HepG2 (cell line): ENCODE measurements around the gene CIITA. TPM values are rescaled to one million over a fixed set of nuclear protein-coding genes. Genes with fewer than 3 reads are reported as not detected.

ENCODE experiments used
- FIP1L1 ChIP-seq: fragments of 200-400 bp; formaldehyde crosslinking; IDR thresholded peaks from 2 replicates; pipeline ENCODE4 v1.6.1; 2018; ENCODE audit warnings: low read depth, mild to moderate bottlenecking, low read length, moderate library complexity, borderline replicate concordance; ENCODE audit not compliant: insufficient read depth
- MEF2D ChIP-seq: sonication (generic); formaldehyde crosslinking; IDR thresholded peaks from 2 replicates; pipeline ENCODE4 v1.5.1; 2020; ENCODE audit warnings: mild to moderate bottlenecking, missing genetic modification reagents
- NFATC3 ChIP-seq: sonication (generic); formaldehyde crosslinking; IDR thresholded peaks from 2 replicates; pipeline ENCODE4 v1.5.1; 2020; ENCODE audit warnings: mild to moderate bottlenecking, missing genetic modification reagents
- NFYB ChIP-seq: sonication (generic); formaldehyde crosslinking; IDR thresholded peaks from 2 replicates; pipeline ENCODE4 v1.4.0; 2020; ENCODE audit warnings: missing genetic modification reagents
- PHF20 ChIP-seq: sonication (generic); formaldehyde crosslinking; IDR thresholded peaks from 2 replicates; pipeline ENCODE4 v1.5.0; 2020; ENCODE audit warnings: mild to moderate bottlenecking, missing genetic modification reagents
- POLR2G ChIP-seq: fragments of 200-400 bp; formaldehyde crosslinking; IDR thresholded peaks from 2 replicates; pipeline ENCODE4 v1.6.1; 2018; ENCODE audit warnings: mild to moderate bottlenecking, low read depth, low read length, moderate library complexity
- RARG ChIP-seq: sonication (generic); formaldehyde crosslinking; IDR thresholded peaks from 2 replicates; pipeline ENCODE4 v1.4.0; 2020; ENCODE audit warnings: low read depth, mild to moderate bottlenecking, missing genetic modification reagents
- SNAI1 ChIP-seq: sonication (generic); formaldehyde crosslinking; IDR thresholded peaks from 2 replicates; pipeline ENCODE4 v1.5.0; 2020; ENCODE audit warnings: mild to moderate bottlenecking, missing genetic modification reagents, borderline replicate concordance
- TAF1 ChIP-seq: sonication (generic); formaldehyde crosslinking; IDR thresholded peaks from 2 replicates; pipeline ENCODE4 v1.4.0; 2020; ENCODE audit warnings: missing genetic modification reagents
- TOPORS ChIP-seq: sonication (generic); formaldehyde crosslinking; IDR thresholded peaks from 2 replicates; pipeline ENCODE4 v1.8.0; 2023; ENCODE audit warnings: mild to moderate bottlenecking, missing genetic modification reagents
- ZC3H4 ChIP-seq: sonication (generic); formaldehyde crosslinking; IDR thresholded peaks from 2 replicates; pipeline ENCODE4 v1.4.0; 2020; ENCODE audit warnings: missing genetic modification reagents, borderline replicate concordance
- ZNF317 ChIP-seq: sonication (generic); formaldehyde crosslinking; IDR thresholded peaks from 2 replicates; pipeline ENCODE4 v1.5.0; 2020; ENCODE audit warnings: mild to moderate bottlenecking, missing genetic modification reagents
- ZNF333 ChIP-seq: sonication (generic); formaldehyde crosslinking; IDR thresholded peaks from 2 replicates; pipeline ENCODE4 v1.4.0; 2020; ENCODE audit warnings: mild to moderate bottlenecking, missing genetic modification reagents, borderline replicate concordance
- ZNF44 ChIP-seq: sonication (generic); formaldehyde crosslinking; IDR thresholded peaks from 2 replicates; pipeline ENCODE4 v1.5.1; 2020; ENCODE audit warnings: mild to moderate bottlenecking, missing genetic modification reagents
- ZNF496 ChIP-seq: sonication (generic); formaldehyde crosslinking; IDR thresholded peaks from 2 replicates; pipeline ENCODE4 v1.8.1; 2023; ENCODE audit warnings: mild to moderate bottlenecking, moderate library complexity, missing genetic modification reagents; ENCODE audit not compliant: insufficient replicate concordance
- ZSCAN30 ChIP-seq: sonication (generic); formaldehyde crosslinking; IDR thresholded peaks from 2 replicates; pipeline ENCODE4 v1.5.0; 2020; ENCODE audit warnings: mild to moderate bottlenecking, missing genetic modification reagents
- polyA plus RNA-seq, 8 experiments: library from polyadenylated mRNA; depleted of rRNA in 3 of 8; stranded (reverse) in 7 of 8; unstranded in 1 of 8; fragments of >200 nt; fragmentation: Illumina TruSeq in 4 of 8; extraction: Trizol in 4 of 8; gene quantifications; 2 replicates each; pipeline versions ENCODE4 v1.2.1 to v1.2.3, GENCODE V29; 2011 to 2016; ENCODE audit warnings: low read depth in 4 of 8, missing spikeins in 1 of 8, mixed read lengths in 1 of 8; ENCODE audit not compliant: insufficient read depth in 1 of 8
- total RNA-seq, 5 experiments: library from RNA; depleted of rRNA; stranded (reverse); fragments of >200 nt; fragmentation: Illumina TruSeq; extraction: Trizol; gene quantifications; 2 replicates each; pipeline ENCODE4 v1.2.3, GENCODE V29; 2016; ENCODE audit warnings: low read depth in 1 of 5
- TF ChIP-seq, protein P1 (sequence below): sonication (generic); formaldehyde crosslinking; IDR thresholded peaks from 2 replicates; pipeline ENCODE4 v1.4.0; 2020; ENCODE audit warnings: missing genetic modification reagents, borderline replicate concordance
- TF ChIP-seq, protein P2 (sequence below): sonication (generic); formaldehyde crosslinking; IDR thresholded peaks from 2 replicates; pipeline ENCODE4 v1.4.0; 2020; ENCODE audit warnings: missing genetic modification reagents
- TF ChIP-seq, protein P3 (sequence below): sonication (generic); formaldehyde crosslinking; IDR thresholded peaks from 2 replicates; pipeline ENCODE4 v1.9.0; 2022; ENCODE audit warnings: low read depth, missing genetic modification reagents
- TF ChIP-seq, protein P4 (sequence below): sonication (generic); formaldehyde crosslinking; IDR thresholded peaks from 2 replicates; pipeline ENCODE4 v1.4.0; 2020; ENCODE audit warnings: mild to moderate bottlenecking, missing genetic modification reagents

Gene CIITA
- total and polyA plus RNA-seq, 2 of the 13 experiments (the other 11 are each of a cell fraction or from before 2014, with no cell fraction given) = 0.08 to 0.09 TPM

DNA sequence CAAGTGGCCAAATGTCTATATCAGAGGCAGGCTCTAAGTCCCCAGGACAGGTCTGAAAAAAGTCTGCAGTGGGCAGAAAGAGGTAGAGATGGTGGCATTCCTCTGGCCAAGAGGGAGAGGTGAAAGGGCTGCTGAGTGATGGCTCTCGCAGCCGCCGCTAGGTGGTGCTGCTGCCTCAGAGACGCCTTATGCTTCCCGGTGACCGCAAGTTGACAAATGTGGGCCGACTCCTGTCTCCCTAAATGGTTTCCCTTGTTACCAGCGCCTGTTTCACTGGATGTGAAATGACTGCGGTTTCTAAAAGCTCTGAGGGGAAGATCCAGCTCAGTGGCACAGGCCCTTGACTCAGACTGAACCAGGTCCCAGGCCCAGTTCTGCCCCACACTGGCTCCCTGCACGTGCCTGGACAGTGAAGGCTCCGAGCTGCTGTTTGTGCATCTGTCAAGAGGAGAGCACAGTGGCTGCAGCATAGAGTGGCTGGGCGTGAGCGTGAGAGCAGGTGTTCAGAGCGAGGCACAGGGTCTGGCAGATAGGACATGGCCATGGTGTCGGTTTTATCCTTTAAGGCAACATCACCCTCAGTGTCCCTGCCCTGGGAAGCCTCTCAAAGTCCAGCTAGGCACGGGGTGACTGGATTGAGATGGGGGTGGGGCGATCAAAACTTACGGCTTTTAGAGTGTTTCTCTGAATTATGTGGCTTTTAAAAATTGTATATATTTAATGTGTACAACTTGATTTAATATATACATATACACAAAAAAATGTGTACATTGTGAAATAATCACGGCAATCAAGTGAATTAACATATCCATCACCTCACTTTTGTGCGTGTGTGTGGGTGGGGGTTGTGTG is 87.3 kb downstream of the CIITA start (continued):
- TF ChIP-seq, protein P1, sequence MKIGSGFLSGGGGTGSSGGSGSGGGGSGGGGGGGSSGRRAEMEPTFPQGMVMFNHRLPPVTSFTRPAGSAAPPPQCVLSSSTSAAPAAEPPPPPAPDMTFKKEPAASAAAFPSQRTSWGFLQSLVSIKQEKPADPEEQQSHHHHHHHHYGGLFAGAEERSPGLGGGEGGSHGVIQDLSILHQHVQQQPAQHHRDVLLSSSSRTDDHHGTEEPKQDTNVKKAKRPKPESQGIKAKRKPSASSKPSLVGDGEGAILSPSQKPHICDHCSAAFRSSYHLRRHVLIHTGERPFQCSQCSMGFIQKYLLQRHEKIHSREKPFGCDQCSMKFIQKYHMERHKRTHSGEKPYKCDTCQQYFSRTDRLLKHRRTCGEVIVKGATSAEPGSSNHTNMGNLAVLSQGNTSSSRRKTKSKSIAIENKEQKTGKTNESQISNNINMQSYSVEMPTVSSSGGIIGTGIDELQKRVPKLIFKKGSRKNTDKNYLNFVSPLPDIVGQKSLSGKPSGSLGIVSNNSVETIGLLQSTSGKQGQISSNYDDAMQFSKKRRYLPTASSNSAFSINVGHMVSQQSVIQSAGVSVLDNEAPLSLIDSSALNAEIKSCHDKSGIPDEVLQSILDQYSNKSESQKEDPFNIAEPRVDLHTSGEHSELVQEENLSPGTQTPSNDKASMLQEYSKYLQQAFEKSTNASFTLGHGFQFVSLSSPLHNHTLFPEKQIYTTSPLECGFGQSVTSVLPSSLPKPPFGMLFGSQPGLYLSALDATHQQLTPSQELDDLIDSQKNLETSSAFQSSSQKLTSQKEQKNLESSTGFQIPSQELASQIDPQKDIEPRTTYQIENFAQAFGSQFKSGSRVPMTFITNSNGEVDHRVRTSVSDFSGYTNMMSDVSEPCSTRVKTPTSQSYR (CRISPR knock-in tag) = no peak
- TF ChIP-seq ZNF333 (no peak), ZSCAN30 (CRISPR knock-in tag) (no peak), RARG (CRISPR knock-in tag) (no peak), POLR2G (no peak), ZNF496 (CRISPR knock-in tag) (no peak), PHF20 (CRISPR knock-in tag) (no peak), FIP1L1 (no peak), TAF1 (no peak), NFATC3 (CRISPR knock-in tag) (0 out of 2 replicates have a peak, but pooled peaks have one; percentile 50), TOPORS (CRISPR knock-in tag) (no peak), ZC3H4 (CRISPR knock-in tag) (no peak), NFYB (CRISPR knock-in tag) (0 out of 2 replicates have a peak, but pooled peaks have one; percentile 25), SNAI1 (CRISPR knock-in tag) (no peak), ZNF317 (CRISPR knock-in tag) (no peak), ZNF44 (CRISPR knock-in tag) (peak; percentile 78; the same call in 1 of the 2 replicates), MEF2D (CRISPR knock-in tag) (peak; percentile 77)
- TF ChIP-seq, protein P2, sequence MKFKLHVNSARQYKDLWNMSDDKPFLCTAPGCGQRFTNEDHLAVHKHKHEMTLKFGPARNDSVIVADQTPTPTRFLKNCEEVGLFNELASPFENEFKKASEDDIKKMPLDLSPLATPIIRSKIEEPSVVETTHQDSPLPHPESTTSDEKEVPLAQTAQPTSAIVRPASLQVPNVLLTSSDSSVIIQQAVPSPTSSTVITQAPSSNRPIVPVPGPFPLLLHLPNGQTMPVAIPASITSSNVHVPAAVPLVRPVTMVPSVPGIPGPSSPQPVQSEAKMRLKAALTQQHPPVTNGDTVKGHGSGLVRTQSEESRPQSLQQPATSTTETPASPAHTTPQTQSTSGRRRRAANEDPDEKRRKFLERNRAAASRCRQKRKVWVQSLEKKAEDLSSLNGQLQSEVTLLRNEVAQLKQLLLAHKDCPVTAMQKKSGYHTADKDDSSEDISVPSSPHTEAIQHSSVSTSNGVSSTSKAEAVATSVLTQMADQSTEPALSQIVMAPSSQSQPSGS (CRISPR knock-in tag) = no peak
- TF ChIP-seq, protein P3, sequence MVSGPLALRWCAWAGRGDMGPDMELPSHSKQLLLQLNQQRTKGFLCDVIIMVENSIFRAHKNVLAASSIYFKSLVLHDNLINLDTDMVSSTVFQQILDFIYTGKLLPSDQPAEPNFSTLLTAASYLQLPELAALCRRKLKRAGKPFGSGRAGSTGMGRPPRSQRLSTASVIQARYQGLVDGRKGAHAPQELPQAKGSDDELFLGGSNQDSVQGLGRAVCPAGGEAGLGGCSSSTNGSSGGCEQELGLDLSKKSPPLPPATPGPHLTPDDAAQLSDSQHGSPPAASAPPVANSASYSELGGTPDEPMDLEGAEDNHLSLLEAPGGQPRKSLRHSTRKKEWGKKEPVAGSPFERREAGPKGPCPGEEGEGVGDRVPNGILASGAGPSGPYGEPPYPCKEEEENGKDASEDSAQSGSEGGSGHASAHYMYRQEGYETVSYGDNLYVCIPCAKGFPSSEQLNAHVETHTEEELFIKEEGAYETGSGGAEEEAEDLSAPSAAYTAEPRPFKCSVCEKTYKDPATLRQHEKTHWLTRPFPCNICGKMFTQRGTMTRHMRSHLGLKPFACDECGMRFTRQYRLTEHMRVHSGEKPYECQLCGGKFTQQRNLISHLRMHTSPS = no peak
- TF ChIP-seq, protein P4, sequence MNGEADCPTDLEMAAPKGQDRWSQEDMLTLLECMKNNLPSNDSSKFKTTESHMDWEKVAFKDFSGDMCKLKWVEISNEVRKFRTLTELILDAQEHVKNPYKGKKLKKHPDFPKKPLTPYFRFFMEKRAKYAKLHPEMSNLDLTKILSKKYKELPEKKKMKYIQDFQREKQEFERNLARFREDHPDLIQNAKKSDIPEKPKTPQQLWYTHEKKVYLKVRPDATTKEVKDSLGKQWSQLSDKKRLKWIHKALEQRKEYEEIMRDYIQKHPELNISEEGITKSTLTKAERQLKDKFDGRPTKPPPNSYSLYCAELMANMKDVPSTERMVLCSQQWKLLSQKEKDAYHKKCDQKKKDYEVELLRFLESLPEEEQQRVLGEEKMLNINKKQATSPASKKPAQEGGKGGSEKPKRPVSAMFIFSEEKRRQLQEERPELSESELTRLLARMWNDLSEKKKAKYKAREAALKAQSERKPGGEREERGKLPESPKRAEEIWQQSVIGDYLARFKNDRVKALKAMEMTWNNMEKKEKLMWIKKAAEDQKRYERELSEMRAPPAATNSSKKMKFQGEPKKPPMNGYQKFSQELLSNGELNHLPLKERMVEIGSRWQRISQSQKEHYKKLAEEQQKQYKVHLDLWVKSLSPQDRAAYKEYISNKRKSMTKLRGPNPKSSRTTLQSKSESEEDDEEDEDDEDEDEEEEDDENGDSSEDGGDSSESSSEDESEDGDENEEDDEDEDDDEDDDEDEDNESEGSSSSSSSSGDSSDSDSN (CRISPR knock-in tag) = no peak
